ENCODE results near the gene STEAP4. TPM values are rescaled to one million over a fixed set of nuclear protein-coding genes. Genes with fewer than 3 reads are reported as not detected.

Gene STEAP4
- total RNA-seq, 1 experiment from 2014 or later, result 0.10 TPM

DNA sequence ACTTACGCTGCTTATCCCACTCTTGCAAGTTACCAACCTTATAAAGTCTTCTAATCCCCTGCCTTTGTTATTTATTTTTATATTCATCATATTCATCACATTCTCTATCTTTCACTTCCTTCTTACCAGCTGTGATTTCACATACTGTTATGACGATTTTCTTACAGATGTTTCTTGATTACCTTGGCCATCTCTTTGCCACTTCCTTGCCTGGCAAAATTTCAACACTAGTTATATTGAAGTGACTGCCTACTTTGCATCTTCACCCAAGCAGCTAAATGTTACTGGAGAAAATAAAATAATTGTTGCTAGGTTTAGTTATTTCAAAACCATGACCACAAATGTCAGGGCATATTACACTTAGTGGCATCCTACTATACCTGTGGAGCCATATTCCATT lies 8.8 kb upstream of the STEAP4 start:
- Histone ChIP-seq H3K27me3 (ENCODE audit: control insufficient read depth, insufficient read depth, low read length) (no peaks in the 10 kb centered on the region), H3K36me3 (ENCODE audit: control insufficient read depth, insufficient read depth, low read length) (no peaks in the 10 kb centered on the region), H3K9me3 (ENCODE audit: control insufficient read depth, insufficient read depth, low read depth, low read length) (no peaks in the 10 kb centered on the region), H3K27ac (ENCODE audit: low read length) (no peak overlapping the region), H3K4me3 (ENCODE audit: low read depth in 2 of 2, low read length in 2 of 2) (no peak overlapping the region), H3K4me1 (ENCODE audit: control insufficient read depth, insufficient read depth, low read length) (no peaks in the 10 kb centered on the region)
- TF ChIP-seq, protein P1, sequence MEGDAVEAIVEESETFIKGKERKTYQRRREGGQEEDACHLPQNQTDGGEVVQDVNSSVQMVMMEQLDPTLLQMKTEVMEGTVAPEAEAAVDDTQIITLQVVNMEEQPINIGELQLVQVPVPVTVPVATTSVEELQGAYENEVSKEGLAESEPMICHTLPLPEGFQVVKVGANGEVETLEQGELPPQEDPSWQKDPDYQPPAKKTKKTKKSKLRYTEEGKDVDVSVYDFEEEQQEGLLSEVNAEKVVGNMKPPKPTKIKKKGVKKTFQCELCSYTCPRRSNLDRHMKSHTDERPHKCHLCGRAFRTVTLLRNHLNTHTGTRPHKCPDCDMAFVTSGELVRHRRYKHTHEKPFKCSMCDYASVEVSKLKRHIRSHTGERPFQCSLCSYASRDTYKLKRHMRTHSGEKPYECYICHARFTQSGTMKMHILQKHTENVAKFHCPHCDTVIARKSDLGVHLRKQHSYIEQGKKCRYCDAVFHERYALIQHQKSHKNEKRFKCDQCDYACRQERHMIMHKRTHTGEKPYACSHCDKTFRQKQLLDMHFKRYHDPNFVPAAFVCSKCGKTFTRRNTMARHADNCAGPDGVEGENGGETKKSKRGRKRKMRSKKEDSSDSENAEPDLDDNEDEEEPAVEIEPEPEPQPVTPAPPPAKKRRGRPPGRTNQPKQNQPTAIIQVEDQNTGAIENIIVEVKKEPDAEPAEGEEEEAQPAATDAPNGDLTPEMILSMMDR (IDR thresholded peaks at IDR 0.05), result no peak
- TF ChIP-seq TCF7L2 (IDR thresholded peaks at IDR 0.05; ENCODE audit: low read depth, low read length), result no peak
- no peak for TF ChIP-seq SIN3A (IDR thresholded peaks at IDR 0.05; ENCODE audit: borderline replicate concordance, insufficient read depth, low read depth, low read length)
- TF ChIP-seq POLR2AphosphoS5 (IDR thresholded peaks at IDR 0.05; ENCODE audit: low read depth, low read length), result no peak
- TF ChIP-seq, protein P2, sequence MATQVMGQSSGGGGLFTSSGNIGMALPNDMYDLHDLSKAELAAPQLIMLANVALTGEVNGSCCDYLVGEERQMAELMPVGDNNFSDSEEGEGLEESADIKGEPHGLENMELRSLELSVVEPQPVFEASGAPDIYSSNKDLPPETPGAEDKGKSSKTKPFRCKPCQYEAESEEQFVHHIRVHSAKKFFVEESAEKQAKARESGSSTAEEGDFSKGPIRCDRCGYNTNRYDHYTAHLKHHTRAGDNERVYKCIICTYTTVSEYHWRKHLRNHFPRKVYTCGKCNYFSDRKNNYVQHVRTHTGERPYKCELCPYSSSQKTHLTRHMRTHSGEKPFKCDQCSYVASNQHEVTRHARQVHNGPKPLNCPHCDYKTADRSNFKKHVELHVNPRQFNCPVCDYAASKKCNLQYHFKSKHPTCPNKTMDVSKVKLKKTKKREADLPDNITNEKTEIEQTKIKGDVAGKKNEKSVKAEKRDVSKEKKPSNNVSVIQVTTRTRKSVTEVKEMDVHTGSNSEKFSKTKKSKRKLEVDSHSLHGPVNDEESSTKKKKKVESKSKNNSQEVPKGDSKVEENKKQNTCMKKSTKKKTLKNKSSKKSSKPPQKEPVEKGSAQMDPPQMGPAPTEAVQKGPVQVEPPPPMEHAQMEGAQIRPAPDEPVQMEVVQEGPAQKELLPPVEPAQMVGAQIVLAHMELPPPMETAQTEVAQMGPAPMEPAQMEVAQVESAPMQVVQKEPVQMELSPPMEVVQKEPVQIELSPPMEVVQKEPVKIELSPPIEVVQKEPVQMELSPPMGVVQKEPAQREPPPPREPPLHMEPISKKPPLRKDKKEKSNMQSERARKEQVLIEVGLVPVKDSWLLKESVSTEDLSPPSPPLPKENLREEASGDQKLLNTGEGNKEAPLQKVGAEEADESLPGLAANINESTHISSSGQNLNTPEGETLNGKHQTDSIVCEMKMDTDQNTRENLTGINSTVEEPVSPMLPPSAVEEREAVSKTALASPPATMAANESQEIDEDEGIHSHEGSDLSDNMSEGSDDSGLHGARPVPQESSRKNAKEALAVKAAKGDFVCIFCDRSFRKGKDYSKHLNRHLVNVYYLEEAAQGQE (IDR thresholded peaks at IDR 0.05; ENCODE audit: insufficient read depth in 1 of 2, low read depth in 2 of 2, low read length in 1 of 2), result no peak
- BruUV-seq (replicated peaks), result no TSS peak
- intact Hi-C loops (cut with micrococcal nuclease; ENCODE audit: unreplicated experiment), result no loop called here
- ATAC-seq (no peak), DNase-seq (ENCODE audit: low read depth, low spot score) (no peak)
- in situ Hi-C loops (cut with HindIII; ENCODE audit: low pct_unique_long_range_greater_than_20kb, low sequenced_read_pairs), result no loop called here
- ChIA-PET CTCF (no interaction called here), POLR2A (no interaction called here)

DNA sequence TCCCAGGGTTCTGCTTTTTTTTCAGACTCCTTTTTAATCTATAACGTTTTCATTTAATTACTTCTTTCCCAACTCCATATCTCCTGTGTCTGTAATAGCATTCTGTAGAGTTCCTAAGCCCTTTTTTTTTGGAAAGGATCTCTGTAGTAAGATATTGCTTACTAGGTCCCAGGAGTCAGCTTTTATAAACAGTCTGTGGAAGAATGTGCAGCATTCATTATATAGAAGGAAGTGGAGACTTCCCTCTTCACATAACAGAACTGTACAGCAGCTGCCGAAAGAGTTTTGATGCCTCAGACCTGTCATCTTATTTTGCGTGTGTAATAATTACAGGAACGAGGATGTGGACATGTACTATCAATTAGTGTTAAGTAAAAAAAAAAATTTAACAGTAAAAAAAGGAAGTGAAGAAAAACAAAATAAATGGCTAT lies 7.4 kb upstream of the STEAP4 start:
- TF ChIP-seq TCF7L2 (IDR thresholded peaks at IDR 0.05; ENCODE audit: low read depth, low read length) (no peak), SIN3A (IDR thresholded peaks at IDR 0.05; ENCODE audit: borderline replicate concordance, insufficient read depth, low read depth, low read length) (no peak), POLR2AphosphoS5 (IDR thresholded peaks at IDR 0.05; ENCODE audit: low read depth, low read length) (no peak)
- TF ChIP-seq, protein P1 (IDR thresholded peaks at IDR 0.05), result no peak
- TF ChIP-seq, protein P2 (IDR thresholded peaks at IDR 0.05; ENCODE audit: insufficient read depth in 1 of 2, low read depth in 2 of 2, low read length in 1 of 2), result no peak
- Histone ChIP-seq H3K4me1 (ENCODE audit: control insufficient read depth, insufficient read depth, low read length) (no peaks in the 10 kb centered on the region), H3K4me3 (ENCODE audit: low read depth in 2 of 2, low read length in 2 of 2) (no peak overlapping the region), H3K27ac (ENCODE audit: low read length) (no peak overlapping the region), H3K36me3 (ENCODE audit: control insufficient read depth, insufficient read depth, low read length) (no peaks in the 10 kb centered on the region), H3K9me3 (ENCODE audit: control insufficient read depth, insufficient read depth, low read depth, low read length) (no peaks in the 10 kb centered on the region), H3K27me3 (ENCODE audit: control insufficient read depth, insufficient read depth, low read length) (no peaks in the 10 kb centered on the region)
- CTCF ChIA-PET, result no interaction called here
- no peak for DNase-seq (ENCODE audit: low read depth, low spot score)
- no peak for ATAC-seq
- in situ Hi-C loops (cut with HindIII; ENCODE audit: low pct_unique_long_range_greater_than_20kb, low sequenced_read_pairs) (no loop called here), intact Hi-C loops (cut with micrococcal nuclease; ENCODE audit: unreplicated experiment) (no loop called here)
- POLR2A ChIA-PET, result no interaction called here
- no TSS peak for BruUV-seq (replicated peaks)

Data from Panc1 (cell line).